Small intestine (tissue), 7 donors: ENCODE measurements around the gene KDM2A. TPM values are rescaled to one million over a fixed set of nuclear protein-coding genes. Genes with fewer than 3 reads are reported as not detected.

ENCODE experiments used
- DNase-seq, 2 donors: peaks; one replicate each; pipeline versions ENCODE4 v3.0.0 to v3.0.0-alpha.2; 2013
- FAIRE-seq: peaks from 2 replicates; lab custom pipeline; 2012; peaks lifted over from hg19 to GRCh38; lab: Jason Lieb, UNC
- H3K27ac ChIP-seq, 3 donors: one replicate each; pipeline ENCODE4 v1.5.1; 2013; ENCODE audit warnings: low read length in 2 of 3, mild to moderate bottlenecking in 2 of 3, control low read depth in 1 of 3, inconsistent platforms in 1 of 3, low read depth in 1 of 3, moderate library complexity in 1 of 3
- H3K27me3 ChIP-seq, 3 donors: one replicate each; pipeline ENCODE4 v1.6.1; 2013; ENCODE audit warnings: low read length in 3 of 3, inconsistent platforms in 1 of 3; ENCODE audit not compliant: control insufficient read depth in 3 of 3, insufficient read depth in 3 of 3
- H3K36me3 ChIP-seq, 3 donors: one replicate each; pipeline ENCODE4 v1.6.1; 2013; ENCODE audit warnings: low read length in 3 of 3, inconsistent platforms in 1 of 3, low read depth in 1 of 3, mild to moderate bottlenecking in 1 of 3, moderate library complexity in 1 of 3; ENCODE audit not compliant: control insufficient read depth in 3 of 3, insufficient read depth in 2 of 3
- H3K4me1 ChIP-seq, 3 donors: one replicate each; pipeline ENCODE4 v1.6.1; 2013; ENCODE audit warnings: low read length in 2 of 3, inconsistent platforms in 1 of 3, low read depth in 1 of 3, mild to moderate bottlenecking in 1 of 3, moderate library complexity in 1 of 3; ENCODE audit not compliant: control insufficient read depth in 3 of 3, insufficient read depth in 2 of 3
- H3K4me3 ChIP-seq, 3 donors: one replicate each; pipeline ENCODE4 v1.5.1; 2013; ENCODE audit warnings: low read length in 3 of 3, control low read depth in 1 of 3, inconsistent platforms in 1 of 3, low read depth in 1 of 3, mild to moderate bottlenecking in 1 of 3, moderate library complexity in 1 of 3
- H3K9me3 ChIP-seq, 2 donors: one replicate each; pipeline ENCODE4 v1.6.1; 2013; ENCODE audit warnings: low read depth in 1 of 2, low read length in 1 of 2; ENCODE audit not compliant: control insufficient read depth in 2 of 2, insufficient read depth in 1 of 2
- WGBS, 3 donors: extraction: QIAGEN DNeasy Blood & Tissue Kit; methylation state at CpG; one replicate each; pipeline ENCODE4 v1.1.7; 2013; 5-methylcytosine and 5-hydroxymethylcytosine counted together
- polyA plus RNA-seq, 4 donors: library from polyadenylated mRNA; stranded (reverse) in 3 of 4; unstranded in 1 of 4; fragments of 200-250 nt in 3 of 4; fragments of 120-200 nt in 1 of 4; gene quantifications; one replicate each; pipeline versions ENCODE4 v1.2.1 to v1.2.3, GENCODE V29; 2013
- donor health status: healthy with polysubstance abuse.
- donor health status: control.
- donor health status: control.
- donor health status: Bipolar disorder and iron deficiency.
- donor health status: healthy.

KDM2A gene
- polyA plus RNA-seq, 4 donors: 19.2 to 59.8 (median 24.7) TPM

DNA sequence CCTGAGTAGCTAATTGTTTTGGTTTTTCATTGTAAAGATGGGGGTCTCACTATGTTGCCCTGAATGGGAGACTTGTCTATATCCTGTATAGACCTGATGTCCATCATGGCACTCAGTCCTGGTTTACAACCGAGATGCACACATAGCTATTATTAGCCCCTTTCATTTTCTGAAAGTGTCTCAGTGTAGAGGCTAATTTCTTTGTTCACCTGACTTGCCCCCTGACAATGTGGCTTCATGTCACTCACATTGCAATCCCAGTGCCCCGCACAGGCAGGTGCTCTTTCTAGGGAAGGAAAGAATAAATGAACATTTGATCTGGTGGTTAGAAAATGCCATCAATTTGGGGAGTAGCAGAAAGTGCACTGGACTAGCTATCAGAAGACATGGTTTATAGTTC lies 13.1 kb upstream of the KDM2A start:
- Histone ChIP-seq H3K27ac (no peak overlapping the region), H3K27me3 (no peaks in the 10 kb centered on the region), H3K4me3 (no peak overlapping the region), H3K36me3 (no peaks in the 10 kb centered on the region), H3K4me1 (no peaks in the 10 kb centered on the region), H3K9me3 (no peaks in the 10 kb centered on the region)
- no peak for DNase-seq
- no peak for FAIRE-seq
- 86 to 100% (median 87%) methylated on average over 2 of the region's 2 CpGs for WGBS, 3 donors

- no peaks in the 10 kb centered on the region for H3K36me3 ChIP-seq
- no peak for DNase-seq
- no peak overlapping the region for H3K4me3 ChIP-seq
- no peaks in the 10 kb centered on the region for H3K27me3 ChIP-seq
- FAIRE-seq: no peak
- WGBS, 3 donors: 74 to 79% (median 78%) methylated on average over 1 of the region's 1 CpG
- H3K9me3 ChIP-seq: no peaks in the 10 kb centered on the region
- peaks cover 0 to 26% (median 0%) of the 10 kb centered on the region in 3 donors for H3K4me1 ChIP-seq
- H3K27ac ChIP-seq: no peak overlapping the region
Measured at GRCh38 chr11:67111261-67111660, 7.8 kb upstream of the KDM2A start.

DNA sequence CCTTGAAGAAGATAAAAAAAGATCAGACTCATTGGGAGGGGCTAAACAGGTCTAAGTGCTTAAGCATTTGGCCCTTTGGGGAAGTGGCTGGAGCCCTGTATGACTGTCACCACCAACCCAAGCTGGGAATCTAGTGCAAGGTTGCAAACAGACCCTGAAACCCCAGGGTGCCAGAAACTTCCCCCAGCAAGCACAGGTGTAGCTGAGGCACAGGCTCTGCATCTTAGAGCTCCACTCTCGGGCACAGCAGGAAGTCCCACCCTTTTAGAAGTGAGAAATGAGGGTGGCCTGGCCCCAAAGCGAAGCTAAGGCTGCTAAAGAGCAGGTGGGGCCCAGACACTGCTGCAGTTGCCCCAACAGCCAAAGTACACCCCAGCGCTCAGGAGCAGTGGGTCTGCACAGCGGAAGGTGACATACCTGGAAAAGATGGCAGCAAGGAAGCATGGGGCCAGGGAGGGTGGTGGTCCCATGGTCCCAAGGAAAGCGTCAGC lies 5.8 kb upstream of the KDM2A start:
- FAIRE-seq (no peak), DNase-seq (no peak)
- peak overlapping the region in 1 of 3 donors; percentile 5 for H3K27ac ChIP-seq
- peaks cover 0 to 37% (median 0%) of the 10 kb centered on the region in 3 donors for H3K4me1 ChIP-seq
- H3K9me3 ChIP-seq: no peaks in the 10 kb centered on the region
- no peak overlapping the region for H3K4me3 ChIP-seq
- no peaks in the 10 kb centered on the region for H3K36me3 ChIP-seq
- 77 to 82% (median 81%) methylated on average over 5 of the region's 5 CpGs for WGBS, 3 donors
- H3K27me3 ChIP-seq: no peaks in the 10 kb centered on the region

GRCh38 chr11:67114275-67114896 lies 4.7 kb upstream of the KDM2A start:
- DNase-seq (no peak), FAIRE-seq (no peak)
- Histone ChIP-seq H3K27me3 (no peaks in the 10 kb centered on the region), H3K4me3 (no peak overlapping the region), H3K4me1 (peaks cover 0 to 37% (median 0%) of the 10 kb centered on the region in 3 donors), H3K27ac (peak overlapping the region in 2 of 3 donors; percentile 22 to 44), H3K9me3 (no peaks in the 10 kb centered on the region), H3K36me3 (no peaks in the 10 kb centered on the region)
- WGBS, 3 donors: 25 to 75% (median 51%) methylated on average over 10 of the region's 10 CpGs

GRCh38 chr11:67116758-67117105 lies 2.3 kb upstream of the KDM2A start:
- Histone ChIP-seq H3K36me3 (no peaks in the 10 kb centered on the region), H3K4me3 (no peak overlapping the region), H3K27me3 (no peaks in the 10 kb centered on the region), H3K27ac (no peak overlapping the region), H3K4me1 (peaks cover 0 to 39% (median 0%) of the 10 kb centered on the region in 3 donors), H3K9me3 (no peaks in the 10 kb centered on the region)
- WGBS, 3 donors: 71 to 78% (median 76%) methylated on average over 3 of the region's 3 CpGs
- FAIRE-seq (no peak), DNase-seq (no peak)

- Histone ChIP-seq H3K4me1 (peaks cover 0 to 42% (median under 1%) of the 10 kb centered on the region in 3 donors), H3K27ac (peak overlapping the region; percentile 68 to 99 (median 99)), H3K9me3 (no peaks in the 10 kb centered on the region), H3K36me3 (peaks cover 0 to under 1% (median 0%) of the 10 kb centered on the region in 3 donors), H3K4me3 (peak overlapping the region in 2 of 3 donors; percentile 18 to 93), H3K27me3 (no peaks in the 10 kb centered on the region)
- no peak for DNase-seq
- FAIRE-seq: no peak
- 75 to 86% (median 80%) methylated on average over 7 of the region's 7 CpGs for WGBS, 3 donors
Measured at GRCh38 chr11:67117176-67117575, 1.9 kb upstream of the KDM2A start.

DNA sequence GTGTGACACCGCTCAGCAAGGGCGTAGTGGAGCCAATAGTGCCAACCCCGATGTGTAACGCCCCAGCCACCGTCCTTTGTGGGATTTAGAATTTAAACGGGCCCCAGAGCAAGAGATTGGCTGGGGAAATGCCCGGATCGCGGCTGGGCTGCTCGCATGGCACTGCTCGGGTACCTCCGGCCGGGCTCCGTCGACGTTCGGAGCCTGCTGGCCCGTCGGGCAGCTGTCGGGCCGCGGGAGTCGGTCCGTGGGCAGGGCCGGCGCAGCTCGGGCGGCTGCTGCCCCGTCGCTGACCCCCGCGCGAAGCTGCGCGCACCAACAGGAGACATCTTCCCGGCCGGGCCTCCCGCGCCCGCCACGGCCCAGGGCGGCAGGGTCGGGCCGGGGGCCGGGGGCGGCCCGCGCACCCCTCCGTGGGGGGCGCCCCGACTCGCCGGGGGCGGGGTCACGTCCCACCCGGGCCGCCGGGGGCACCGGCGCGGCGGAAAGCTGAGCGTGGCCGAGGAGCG lies 1.3 kb upstream of the KDM2A start:
- WGBS, 3 donors: 15 to 32% (median 32%) methylated on average over 42 to 65 of the region's 65 CpGs
- H3K4me3 ChIP-seq: peak overlapping the region; percentile 18 to 93 (median 65)
- DNase-seq (peak in 1 of 2 donors; percentile 58), FAIRE-seq (no peak)
- peak overlapping the region; percentile 96 to 99 (median 99) for H3K27ac ChIP-seq
- no peaks in the 10 kb centered on the region for H3K9me3 ChIP-seq
- H3K36me3 ChIP-seq: peaks cover 0 to 5% (median 0%) of the 10 kb centered on the region in 3 donors
- no peaks in the 10 kb centered on the region for H3K27me3 ChIP-seq
- H3K4me1 ChIP-seq: peaks cover 0 to 42% (median 2%) of the 10 kb centered on the region in 3 donors

DNA sequence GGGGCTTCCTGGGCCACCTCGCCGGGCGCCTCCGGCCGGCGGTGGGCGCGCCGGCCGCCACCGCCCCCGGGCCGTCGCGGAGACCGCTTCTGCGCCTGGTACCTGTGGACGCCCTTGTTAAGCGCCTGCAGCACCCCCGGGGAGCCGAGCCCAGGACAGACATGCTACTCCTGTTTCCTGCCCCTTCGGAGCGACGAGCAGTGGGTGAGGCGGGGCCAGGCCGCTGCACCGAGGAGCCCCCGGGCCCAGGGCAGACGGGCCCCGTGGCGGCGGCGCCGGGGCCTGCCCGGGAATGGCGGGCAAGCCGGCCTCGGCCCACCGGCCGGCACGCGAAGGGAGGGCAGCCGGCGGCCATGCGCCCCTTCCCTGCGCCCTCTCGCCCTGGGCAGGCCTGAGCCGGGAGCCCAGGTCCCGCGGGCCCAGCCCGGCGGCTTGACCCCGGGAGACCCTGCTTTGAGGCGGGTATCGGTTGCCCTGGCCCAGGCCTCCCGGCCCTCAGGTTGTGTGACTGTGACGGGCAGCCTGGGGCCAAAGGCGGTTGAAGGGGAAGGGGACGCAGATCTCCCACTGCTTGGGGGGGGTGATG lies 789 bp upstream of the KDM2A start:
- peaks cover 0 to 9% (median 3%) of the 10 kb centered on the region in 3 donors for H3K36me3 ChIP-seq
- 2 to 9% (median 5%) methylated on average over 29 to 59 of the region's 59 CpGs for whole genome bisulfite sequencing, 3 donors

More for the DNA sequence above, 789 bp upstream of the KDM2A start:
- peak overlapping the region; percentile 50 to 93 (median 65) for H3K4me3 ChIP-seq
- H3K27me3 ChIP-seq: no peaks in the 10 kb centered on the region
- H3K27ac ChIP-seq: peak overlapping the region; percentile 96 to 99 (median 99)
- no peak for FAIRE-seq
- H3K9me3 ChIP-seq: no peaks in the 10 kb centered on the region
- peak; percentile 25 to 82 for DNase-seq
- H3K4me1 ChIP-seq: peaks cover 0 to 37% (median 2%) of the 10 kb centered on the region in 3 donors
